ENCODE measurements around the gene RUSF1.

RUSF1 gene

DNA sequence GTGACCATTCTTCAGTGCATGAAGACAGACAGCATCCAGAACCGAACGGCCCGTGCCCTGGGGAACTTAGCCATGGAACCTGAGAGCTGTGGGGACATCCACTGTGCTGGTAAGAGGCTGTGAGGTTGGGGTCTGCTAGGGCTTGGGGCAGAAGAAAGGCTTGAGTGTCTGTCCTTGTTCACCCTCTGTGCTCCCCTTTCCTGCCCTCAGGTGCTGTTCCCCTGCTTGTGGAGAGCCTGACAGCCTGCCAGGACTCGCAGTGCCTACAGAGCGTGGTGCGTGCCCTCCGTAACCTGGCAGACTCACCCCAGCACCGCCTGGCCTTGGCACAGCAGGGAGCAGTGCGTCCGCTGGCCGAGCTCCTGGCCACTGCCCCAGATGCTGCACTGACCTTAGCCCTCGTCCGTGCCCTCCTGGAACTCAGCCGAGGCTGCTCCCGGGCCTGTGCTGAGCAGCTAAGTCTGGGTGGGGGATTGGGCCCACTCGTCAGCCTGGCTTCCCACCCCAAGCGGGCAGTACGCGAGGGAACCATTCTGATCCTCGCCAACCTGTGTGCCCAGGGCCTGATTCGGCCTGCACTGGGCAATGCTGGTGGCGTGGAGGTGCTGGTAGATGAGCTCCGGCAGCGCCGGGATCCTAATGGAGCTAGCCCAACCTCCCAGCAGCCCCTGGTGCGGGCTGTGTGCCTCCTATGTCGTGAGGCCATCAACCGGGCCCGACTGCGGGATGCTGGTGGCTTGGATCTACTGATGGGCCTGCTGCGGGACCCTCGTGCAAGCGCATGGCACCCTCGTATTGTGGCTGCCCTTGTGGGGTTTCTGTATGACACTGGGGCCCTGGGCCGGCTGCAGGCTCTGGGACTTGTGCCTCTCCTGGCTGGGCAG is 46.0 kb downstream of the RUSF1 start:
- no peak for DNase-seq (ENCODE audit: low read depth)
- no peak overlapping the region for H3K4me3 ChIP-seq (replicated peaks; ENCODE audit: low read depth, low read length)
- TF ChIP-seq CTCF (IDR thresholded peaks at IDR 0.05; ENCODE audit: low read length, missing control alignments): no peak

GRCh38 chr16:31461201-31461920 is 46.8 kb downstream of the RUSF1 start:
- TF ChIP-seq CTCF (IDR thresholded peaks at IDR 0.05; ENCODE audit: low read length, missing control alignments): no peak
- no peak for DNase-seq (ENCODE audit: low read depth)
- no peak overlapping the region for H3K4me3 ChIP-seq (replicated peaks; ENCODE audit: low read depth, low read length)

DNA sequence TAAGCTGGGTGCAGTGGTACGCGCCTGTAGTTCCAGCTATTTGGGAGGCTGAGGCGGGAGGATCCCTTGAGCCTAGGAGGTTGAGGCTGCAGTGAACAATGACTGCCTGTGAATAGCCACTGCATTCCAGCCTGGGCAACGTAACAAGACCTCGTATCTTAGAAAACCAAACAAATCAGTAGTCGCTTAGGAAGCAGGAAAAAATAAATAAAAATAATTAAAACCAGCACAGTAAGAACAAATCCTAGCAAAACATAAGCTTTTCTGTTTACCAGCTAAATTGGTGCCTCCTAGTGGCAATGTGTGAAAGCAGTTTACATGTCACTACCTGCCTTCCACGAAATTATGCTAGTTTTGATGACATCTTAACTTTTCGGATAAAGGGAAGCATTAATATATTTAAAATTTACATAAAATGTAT is 47.6 kb downstream of the RUSF1 start:
- peak; percentile 77 for DNase-seq (ENCODE audit: low read depth)
- peak overlapping the region; percentile 66 for H3K4me3 ChIP-seq (replicated peaks; ENCODE audit: low read depth, low read length)
- TF ChIP-seq CTCF (IDR thresholded peaks at IDR 0.05; ENCODE audit: low read length, missing control alignments): peak; percentile 80

DNA sequence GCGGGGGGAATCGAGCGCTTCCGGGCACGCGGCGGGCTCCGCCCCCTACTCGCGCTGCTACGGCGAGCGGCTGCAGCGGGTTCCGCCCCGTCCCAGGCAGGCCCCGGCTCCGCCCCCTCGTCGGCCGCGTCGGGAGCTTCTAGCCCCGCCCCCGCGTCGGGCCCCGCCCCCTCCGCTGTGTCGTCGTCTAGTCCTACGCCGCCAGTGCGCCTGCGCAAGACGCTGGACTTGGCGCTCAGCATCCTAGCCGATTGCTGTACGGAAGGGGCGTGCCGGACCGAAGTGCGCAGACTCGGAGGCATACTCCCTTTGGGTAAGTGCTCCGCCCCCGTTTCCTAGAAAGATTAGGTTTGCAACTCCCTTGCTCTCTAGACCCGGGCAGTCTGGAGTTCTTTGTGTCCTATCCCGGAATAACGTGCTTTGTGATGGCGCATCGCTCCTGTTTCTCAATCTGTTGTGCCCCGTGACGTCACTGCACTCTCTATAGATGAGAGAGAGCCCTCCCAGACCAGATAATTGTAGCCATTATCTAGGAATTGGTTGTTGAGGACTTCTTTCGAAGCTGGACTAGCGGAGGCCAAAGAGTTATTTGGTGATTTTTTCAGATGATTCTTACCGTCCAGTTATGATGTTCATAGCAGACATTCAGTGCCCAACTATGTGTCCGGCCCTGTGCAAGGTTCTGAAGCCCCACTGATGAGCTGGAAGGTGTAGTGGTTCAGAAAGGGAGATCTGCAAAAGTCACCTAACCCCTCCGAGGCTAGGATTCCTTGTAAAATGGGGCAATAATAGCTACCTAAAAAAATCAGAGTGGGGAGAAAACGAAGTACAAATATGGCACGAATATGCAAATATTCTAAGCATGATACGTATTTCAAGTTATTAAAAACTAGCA is 48.3 kb downstream of the RUSF1 start:
- peak; percentile 100 for DNase-seq (ENCODE audit: low read depth)
- peak overlapping the region; percentile 86 for H3K4me3 ChIP-seq (replicated peaks; ENCODE audit: low read depth, low read length)
- no peak for TF ChIP-seq CTCF (IDR thresholded peaks at IDR 0.05; ENCODE audit: low read length, missing control alignments)

DNA sequence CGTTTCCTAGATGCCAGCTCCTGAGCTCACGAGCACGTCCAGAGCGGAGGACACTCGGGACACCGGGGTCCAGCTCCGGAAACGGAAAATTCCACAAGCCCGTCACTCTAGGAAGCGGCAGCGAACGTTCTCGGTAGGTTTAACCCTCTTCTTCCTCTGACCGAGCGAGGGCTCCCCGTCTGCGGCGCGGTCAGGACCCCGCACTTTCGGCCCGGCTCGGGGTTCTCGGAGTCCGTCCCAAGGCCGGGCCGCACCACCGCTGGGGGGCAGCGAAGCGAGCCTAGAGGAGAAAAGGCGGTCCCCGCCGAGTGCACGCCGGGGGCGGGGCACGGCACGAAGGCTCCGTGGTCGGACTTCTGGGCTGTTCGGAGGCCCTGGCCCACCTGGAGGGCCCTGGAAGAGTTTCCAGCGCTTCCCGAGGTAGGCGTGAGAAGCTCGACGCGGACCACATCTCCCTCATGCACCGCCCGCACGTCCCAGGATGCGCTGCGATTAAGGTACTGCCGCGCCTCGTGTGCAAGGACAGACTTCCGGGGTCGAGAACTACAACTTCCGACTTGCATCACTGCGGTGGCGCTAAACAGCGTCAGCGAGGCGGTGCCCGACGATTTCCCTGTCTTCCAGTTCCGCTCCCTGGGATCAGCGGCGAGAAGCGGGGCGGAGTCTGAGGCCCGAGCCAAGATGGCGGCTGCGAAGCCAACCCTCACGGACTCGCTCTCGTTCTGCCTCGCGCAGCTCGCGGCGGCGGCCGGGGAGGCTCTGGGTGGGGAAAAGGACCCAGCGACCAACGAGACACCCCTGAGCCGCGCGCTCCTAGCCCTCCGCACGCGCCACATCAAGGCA is 49.1 kb downstream of the RUSF1 start, which contains the start of gene ARMC5:
Gene ARMC5, plus strand, starts transcription at position 658 of the 843 bp plus-strand sequence. Its CDS starts 24 bp downstream, at position 682.
- TF ChIP-seq CTCF (IDR thresholded peaks at IDR 0.05; ENCODE audit: low read length, missing control alignments): peak; percentile 41
- DNase-seq (ENCODE audit: low read depth): peak; percentile 99
- H3K4me3 ChIP-seq (replicated peaks; ENCODE audit: low read depth, low read length): peak within 1 kb of the TSS; percentile 86
